ENCODE data around the gene DPM2.

DNA sequence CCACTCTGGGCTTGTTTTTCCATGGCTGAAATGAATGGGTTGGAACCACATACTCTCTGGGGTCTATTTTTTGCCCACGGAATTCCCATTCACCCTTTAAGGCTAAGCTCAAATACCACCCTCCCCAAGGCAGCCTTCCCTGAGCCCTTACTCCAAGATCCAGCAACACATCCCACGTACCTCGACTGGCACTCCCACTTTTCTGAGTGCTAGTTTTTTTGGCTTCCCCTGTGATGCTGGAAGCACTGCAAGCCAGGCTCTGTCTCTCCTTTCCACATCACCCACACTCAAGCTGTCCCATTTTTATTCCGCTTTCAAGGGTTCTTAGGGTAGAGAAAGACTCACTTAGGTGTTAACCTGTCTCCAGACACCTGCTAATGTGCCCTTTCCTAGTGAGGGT lies 44.3 kb downstream of the DPM2 start:
- no peak for TF ChIP-seq FOXA1 (IDR thresholded peaks at IDR 0.05)
- no peak for TF ChIP-seq ELF4 (IDR thresholded peaks at IDR 0.05)
- TF ChIP-seq L3MBTL2 (conservative IDR thresholded peaks at IDR 0.05): no peak
- TF ChIP-seq FOXM1 (IDR thresholded peaks at IDR 0.05; ENCODE audit: borderline replicate concordance): no peak
- TF ChIP-seq BHLHE40 (IDR thresholded peaks at IDR 0.05; ENCODE audit: borderline replicate concordance): no peak
- no peak for TF ChIP-seq SUZ12 (IDR thresholded peaks at IDR 0.05)
- no peak for TF ChIP-seq CTBP1 (IDR thresholded peaks at IDR 0.05; ENCODE audit: borderline replicate concordance)
- no peak for TF ChIP-seq NFRKB (IDR thresholded peaks at IDR 0.05)
- TF ChIP-seq SP1 (IDR thresholded peaks at IDR 0.05): no peak
- TF ChIP-seq ARNT (IDR thresholded peaks at IDR 0.05): no peak
- TF ChIP-seq TARDBP (IDR thresholded peaks at IDR 0.05): no peak
- no peak for TF ChIP-seq FOXK2 (IDR thresholded peaks at IDR 0.05)
- TF ChIP-seq ZNF384 (IDR thresholded peaks at IDR 0.05): no peak
- TF ChIP-seq, protein P1, sequence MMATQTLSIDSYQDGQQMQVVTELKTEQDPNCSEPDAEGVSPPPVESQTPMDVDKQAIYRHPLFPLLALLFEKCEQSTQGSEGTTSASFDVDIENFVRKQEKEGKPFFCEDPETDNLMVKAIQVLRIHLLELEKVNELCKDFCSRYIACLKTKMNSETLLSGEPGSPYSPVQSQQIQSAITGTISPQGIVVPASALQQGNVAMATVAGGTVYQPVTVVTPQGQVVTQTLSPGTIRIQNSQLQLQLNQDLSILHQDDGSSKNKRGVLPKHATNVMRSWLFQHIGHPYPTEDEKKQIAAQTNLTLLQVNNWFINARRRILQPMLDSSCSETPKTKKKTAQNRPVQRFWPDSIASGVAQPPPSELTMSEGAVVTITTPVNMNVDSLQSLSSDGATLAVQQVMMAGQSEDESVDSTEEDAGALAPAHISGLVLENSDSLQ (IDR thresholded peaks at IDR 0.05): no peak

Data from HEK293T (cell line).